SK-N-MC (cell line): ENCODE measurements around the gene PTPRJ.

Experiments
- EZH2 ChIP-seq: fragments of 200-600 bp; sonication (generic); IDR thresholded peaks from one replicate; pipeline ENCODE4 v1.6.1; 2017; ENCODE audit warnings: antibody characterized with exemption
- FOXP2 ChIP-seq: optimal IDR thresholded peaks from 2 replicates; pipeline ENCODE3; 2011; ENCODE audit warnings: mild to moderate bottlenecking, moderate library complexity; ENCODE audit not compliant: insufficient read depth; ENCODE audit errors: extremely low read length, control extremely low read depth
- POLR2AphosphoS5 ChIP-seq: IDR thresholded peaks from 2 replicates; pipeline ENCODE4 v1.6.1; 2012; ENCODE audit warnings: mild to moderate bottlenecking, low read depth, low read length, borderline replicate concordance

GRCh38 chr11:48036011-48036410, 55.7 kb downstream of the PTPRJ start:
- TF ChIP-seq POLR2AphosphoS5 (no peak), EZH2 (no peak), FOXP2 (no peak)
